Measurements from ENCODE around the gene S100B.

- TF ChIP-seq EZH2 (IDR thresholded peaks at IDR 0.05; ENCODE audit: borderline replicate concordance), result no peak
- no peak for TF ChIP-seq CTCF (IDR thresholded peaks at IDR 0.05; ENCODE audit: poor library complexity)
- TF ChIP-seq EZH2phosphoT487 (IDR thresholded peaks at IDR 0.05; ENCODE audit: low read depth, severe bottlenecking, unreplicated experiment), result no peak
Measured at GRCh38 chr21:46552865-46553379, 52.0 kb downstream of the S100B start.

All from hepatocyte (in vitro differentiated cells).